ENCODE data around the gene RNF220. TPM values are rescaled to one million over a fixed set of nuclear protein-coding genes. Genes with fewer than 3 reads are reported as not detected.

RNF220 gene
- total RNA-seq, 1 experiment from 2014 or later = 57.4 TPM

- no peak for DNase-seq (ENCODE audit: low spot score)
These were observed 1.8 kb downstream of the RNF220 start for GRCh38 chr1:44406737-44407429.

- no peak for DNase-seq (ENCODE audit: low spot score)
These were observed 2.6 kb downstream of the RNF220 start for GRCh38 chr1:44407430-44408211.

GRCh38 chr1:44408212-44408582 lies 3.1 kb downstream of the RNF220 start:
- DNase-seq (ENCODE audit: low spot score) = no peak

DNA sequence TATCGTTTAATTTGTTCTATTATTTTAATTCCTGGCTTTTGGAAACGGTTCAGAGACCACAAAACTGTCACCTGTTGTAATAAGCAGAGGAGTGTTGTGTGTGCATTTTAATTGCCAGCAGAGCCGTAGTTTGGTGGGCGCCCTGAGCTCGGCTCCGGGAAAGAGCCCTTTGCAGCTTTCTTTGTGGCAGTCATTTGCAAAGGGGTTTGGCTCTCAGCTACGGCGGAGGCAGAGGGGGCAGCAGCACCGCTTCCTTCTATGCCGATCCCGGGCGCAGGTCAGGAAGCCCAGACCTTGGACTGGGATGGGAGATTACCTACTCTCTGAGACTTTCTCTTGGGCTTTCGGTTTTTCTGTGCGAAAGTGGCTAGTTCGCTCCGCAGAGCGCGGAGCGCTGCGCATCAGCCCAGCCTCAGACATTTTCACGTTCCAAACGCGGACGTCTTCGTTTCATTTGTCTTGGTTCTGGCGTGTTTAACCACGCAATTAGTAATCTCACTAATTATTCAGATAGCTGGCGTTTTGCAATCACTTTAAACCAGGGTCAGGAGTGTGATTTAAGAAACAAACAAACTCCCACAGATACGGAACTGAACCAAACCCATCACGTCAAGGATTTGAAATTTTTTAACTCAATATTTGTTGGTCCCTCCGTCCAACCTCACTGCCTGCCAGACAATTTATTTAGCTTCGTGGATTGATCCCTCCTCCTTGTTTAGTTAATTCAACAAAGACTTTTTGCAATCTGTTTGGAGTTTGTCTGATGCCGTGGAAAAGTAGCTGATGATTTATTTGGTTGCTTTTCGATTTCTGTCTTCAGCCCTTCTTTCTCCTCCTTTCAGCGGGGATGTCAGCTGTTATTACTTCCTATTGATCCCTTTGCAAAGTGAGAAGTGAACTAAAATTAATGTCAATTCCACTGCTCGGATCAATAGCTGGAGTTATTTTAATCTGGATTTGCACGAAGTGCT lies 3.9 kb downstream of the RNF220 start:
- no peak for DNase-seq (ENCODE audit: low spot score)

GRCh38 chr1:44409757-44410156 lies 4.7 kb downstream of the RNF220 start:
- DNase-seq (ENCODE audit: low spot score) = no peak

DNA sequence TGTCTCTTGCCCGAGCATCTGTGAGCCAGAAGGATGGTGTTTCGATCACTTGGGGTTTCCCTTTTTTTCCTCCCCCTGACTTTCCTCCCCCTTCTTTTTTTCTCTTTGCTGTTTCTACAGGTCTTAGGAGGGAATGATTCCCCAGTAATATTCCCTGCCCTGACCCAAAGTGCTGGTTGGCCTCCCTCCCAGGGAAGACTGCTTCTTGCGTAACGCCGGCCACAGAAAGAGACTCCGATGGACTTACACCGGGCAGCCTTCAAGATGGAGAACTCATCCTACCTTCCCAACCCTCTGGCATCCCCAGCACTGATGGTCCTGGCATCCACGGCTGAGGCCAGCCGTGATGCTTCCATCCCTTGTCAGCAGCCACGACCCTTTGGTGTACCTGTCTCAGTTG lies 6.8 kb downstream of the RNF220 start:
- no peak for DNase-seq (ENCODE audit: low spot score)

- DNase-seq (ENCODE audit: low spot score) = no peak
These were observed 7.5 kb downstream of the RNF220 start for GRCh38 chr1:44412601-44413000.

GRCh38 chr1:44413740-44414139 lies 8.7 kb downstream of the RNF220 start:
- no peak for DNase-seq (ENCODE audit: low spot score)

GRCh38 chr1:44415013-44415412 lies 10.0 kb downstream of the RNF220 start:
- no peak for DNase-seq (ENCODE audit: low spot score)

DNA sequence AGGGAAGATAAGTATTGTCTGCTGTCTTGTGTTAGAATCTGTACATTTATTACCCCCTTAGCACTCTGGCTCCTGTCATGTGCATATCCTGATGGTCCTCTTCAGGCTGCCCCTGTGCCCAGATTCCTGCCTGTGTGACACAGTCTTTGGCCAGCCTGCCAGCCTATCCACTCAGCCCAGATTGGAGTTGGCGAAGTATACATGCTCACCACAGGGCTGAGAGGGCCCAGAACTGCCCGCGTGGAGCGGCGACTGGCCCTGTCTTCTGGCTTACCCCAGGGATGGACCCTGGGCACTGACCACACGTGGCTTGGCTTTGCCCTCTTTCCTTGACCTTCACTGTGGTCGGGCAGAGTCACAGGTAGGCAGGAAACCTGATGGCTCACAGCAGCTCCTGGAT lies 11.4 kb downstream of the RNF220 start:
- no peak for DNase-seq (ENCODE audit: low spot score)

DNA sequence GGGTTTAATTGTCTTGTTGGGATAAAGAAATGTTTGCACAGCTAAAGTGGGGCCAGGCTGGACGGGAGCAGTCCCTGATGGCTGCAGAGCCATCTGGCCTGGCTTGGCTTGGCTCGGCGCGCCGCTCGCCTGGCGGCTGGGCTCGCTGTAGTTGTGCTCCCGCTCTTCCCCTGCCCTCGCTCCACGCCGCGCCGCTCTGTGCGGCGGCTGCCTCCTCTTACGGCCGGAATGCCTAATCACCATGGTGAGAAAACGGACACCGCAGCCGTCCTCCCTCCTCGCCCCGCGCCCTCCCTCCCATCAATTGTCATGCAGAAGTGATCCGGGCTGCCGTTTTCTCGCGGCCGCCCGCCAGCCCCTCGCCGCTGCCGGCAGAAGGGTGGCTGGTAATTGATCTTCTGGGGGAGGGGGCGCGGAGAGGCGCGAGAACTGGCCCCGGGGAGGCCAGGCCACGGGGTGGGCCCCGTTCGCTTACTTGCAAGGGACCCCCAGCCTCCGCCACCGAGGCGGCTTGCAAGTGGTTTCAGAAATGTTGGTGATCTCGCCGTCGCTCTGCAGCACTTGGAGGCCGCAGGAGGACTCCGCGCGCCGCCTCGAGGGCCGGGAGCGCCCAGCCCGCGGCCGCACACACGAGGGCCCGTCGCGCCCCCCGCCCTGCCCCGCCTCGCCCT lies 12.4 kb downstream of the RNF220 start:
- no peak for DNase-seq (ENCODE audit: low spot score)

DNA sequence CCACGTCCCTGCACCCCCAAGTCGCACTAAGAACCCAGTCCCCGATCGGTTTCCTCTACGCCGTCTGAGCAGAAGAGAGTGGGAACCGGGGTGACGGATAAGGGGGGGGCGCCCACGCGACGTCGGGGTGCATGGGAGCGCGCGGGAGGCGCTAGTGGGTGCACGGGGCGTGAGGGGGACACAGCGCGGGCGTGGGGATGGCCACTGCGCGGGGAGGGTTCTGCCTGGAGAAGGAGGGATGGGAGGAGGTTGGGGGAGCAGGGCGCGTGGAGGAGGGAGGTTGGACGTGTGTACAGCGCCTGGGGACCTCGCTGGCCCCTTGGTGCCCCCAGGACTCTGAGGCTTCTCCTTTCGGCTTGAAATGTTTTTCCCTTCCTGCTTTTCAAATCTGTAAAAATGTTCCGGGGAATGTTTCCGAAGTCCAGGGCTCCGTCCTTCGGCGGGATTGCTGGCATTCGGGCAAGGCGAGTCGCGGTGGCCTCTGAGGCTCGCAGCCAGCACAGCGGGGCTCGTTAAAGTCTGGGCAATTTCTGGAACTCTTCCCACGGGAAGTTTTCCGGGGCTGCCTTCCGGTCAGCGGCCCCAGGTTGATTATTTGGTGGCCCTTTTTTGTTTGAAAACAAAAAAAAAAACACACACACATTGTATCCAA lies 13.1 kb downstream of the RNF220 start:
- no peak for DNase-seq (ENCODE audit: low spot score)

- DNase-seq (ENCODE audit: low spot score) = no peak
These were observed 14.8 kb downstream of the RNF220 start for GRCh38 chr1:44419901-44420300.

GRCh38 chr1:44420535-44420934 lies 15.5 kb downstream of the RNF220 start:
- DNase-seq (ENCODE audit: low spot score) = no peak

DNA sequence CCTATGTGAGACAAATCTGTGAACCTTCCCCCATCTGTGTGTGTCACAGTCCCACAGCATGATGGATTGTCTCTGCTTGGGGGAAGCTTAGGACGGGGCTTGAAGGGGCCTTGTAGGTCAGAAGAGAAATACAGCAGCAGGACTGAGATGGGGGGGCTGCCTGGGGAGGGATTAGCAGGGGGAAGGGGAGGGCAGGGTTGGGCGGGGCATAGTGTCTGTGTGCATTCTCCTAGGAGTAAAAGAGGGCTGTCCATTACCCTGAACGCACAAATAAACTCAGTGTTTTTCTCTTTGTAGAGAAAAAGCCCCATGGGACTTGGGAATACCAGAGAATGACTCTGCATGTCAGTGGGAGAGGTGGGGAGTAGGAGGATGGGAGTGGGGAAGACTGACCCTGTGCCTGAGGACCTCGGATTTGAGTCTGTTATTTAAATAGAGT lies 16.4 kb downstream of the RNF220 start:
- no peak for DNase-seq (ENCODE audit: low spot score)

DNA sequence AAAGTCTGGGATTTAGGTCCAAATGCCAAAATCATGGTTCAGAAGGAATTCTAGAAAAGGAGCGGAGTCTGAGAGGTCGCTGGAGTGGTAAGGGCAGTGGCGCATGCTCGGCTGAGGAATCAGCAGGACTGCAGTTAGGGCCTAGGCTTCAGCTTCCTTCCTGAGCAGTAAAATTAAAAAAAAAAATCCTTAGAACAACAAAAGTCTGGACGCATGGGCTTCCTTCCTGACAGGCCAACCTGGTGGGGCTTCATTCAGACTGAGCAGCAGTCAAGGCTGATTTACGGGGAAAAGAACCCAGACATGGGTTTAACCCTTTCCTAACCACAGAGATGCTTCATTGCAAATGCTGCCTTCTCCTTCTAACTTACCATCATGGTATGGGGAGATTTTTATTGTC lies 17.1 kb downstream of the RNF220 start:
- DNase-seq (ENCODE audit: low spot score) = no peak

GRCh38 chr1:44423591-44424537 lies 18.8 kb downstream of the RNF220 start:
- peak; percentile 78 for DNase-seq (ENCODE audit: low spot score)

DNA sequence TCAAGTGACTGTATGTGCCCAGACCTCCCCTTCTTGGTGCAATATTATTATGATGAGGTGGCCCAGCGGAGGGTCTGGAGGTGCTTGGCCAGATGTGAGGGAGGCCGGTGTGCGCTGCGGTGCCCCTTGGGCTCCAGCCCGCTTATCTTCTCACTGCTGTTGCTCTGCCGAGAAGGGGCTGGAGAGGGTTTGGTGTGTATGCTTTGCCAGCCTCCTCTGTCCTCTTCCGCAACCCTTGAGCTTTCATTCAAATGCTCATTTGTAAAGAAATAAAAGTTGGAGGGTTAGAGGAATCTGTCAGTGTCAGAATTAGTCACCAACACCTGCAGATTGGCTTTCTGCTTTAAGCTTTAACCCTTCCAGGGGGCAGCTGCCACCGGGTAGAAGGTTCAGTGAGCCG lies 19.7 kb downstream of the RNF220 start:
- no peak for DNase-seq (ENCODE audit: low spot score)

DNA sequence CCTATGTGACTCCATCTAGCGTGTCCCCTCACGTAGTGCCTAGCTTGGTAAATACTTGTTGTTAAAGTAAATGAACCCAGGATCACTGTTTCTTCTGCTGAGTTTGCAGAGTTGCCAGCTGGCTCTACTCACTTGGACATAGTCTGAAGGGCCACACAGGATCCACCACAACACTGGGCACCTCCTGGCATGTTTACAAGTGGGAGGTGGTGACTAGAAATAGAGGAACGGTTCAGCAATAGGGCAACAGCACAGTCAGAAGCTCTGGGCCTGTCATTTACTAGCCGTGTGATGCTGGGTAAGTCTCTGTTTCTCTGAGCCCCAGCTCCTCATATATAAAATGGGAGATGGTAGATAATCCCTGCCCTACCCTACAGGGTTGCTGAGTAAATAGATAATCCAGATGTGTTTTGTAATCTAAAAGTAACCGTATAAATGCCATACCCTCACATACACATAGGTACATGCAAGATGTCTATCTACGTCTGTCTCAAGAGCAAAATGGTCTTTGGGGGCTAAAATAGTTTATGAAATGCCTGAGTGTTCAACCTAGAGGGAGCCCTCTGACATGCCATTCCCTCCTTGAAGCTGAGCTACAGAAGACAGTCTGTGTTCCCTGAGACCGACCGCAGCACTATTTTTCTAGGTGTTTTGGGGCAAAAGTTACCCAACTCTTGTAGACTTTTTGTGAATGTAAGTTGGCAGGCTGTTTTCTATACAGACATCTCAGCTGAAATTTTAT lies 20.5 kb downstream of the RNF220 start:
- DNase-seq (ENCODE audit: low spot score) = no peak
